ENCODE measurements around the gene TAAR1. TPM values are rescaled to one million over a fixed set of nuclear protein-coding genes. Genes with fewer than 3 reads are reported as not detected.

TAAR1 gene
- total RNA-seq, 1 donor from 2014 or later: not detected

Other genes with a start within 250 kb of the TAAR1 start
- 33.5 TPM for gene STX7, start 146.1 kb downstream of the TAAR1 start, total RNA-seq (ENCODE audit: insufficient read depth, low replicate concordance)
- not detected for gene TAAR9, start 120.9 kb downstream of the TAAR1 start, total RNA-seq (ENCODE audit: insufficient read depth, low replicate concordance)
- gene TAAR8, start 106.5 kb downstream of the TAAR1 start, total RNA-seq (ENCODE audit: insufficient read depth, low replicate concordance): not detected
- gene TAAR6, start 88.9 kb downstream of the TAAR1 start, total RNA-seq (ENCODE audit: insufficient read depth, low replicate concordance): not detected
- gene TAAR5, start 69.4 kb downstream of the TAAR1 start, total RNA-seq (ENCODE audit: insufficient read depth, low replicate concordance): not detected
- gene TAAR2, start 34.9 kb downstream of the TAAR1 start, total RNA-seq (ENCODE audit: insufficient read depth, low replicate concordance): 2.4 TPM
- 1.4 TPM for gene VNN1, start 54.9 kb upstream of the TAAR1 start, total RNA-seq (ENCODE audit: insufficient read depth, low replicate concordance)
- gene VNN2, start 98.7 kb upstream of the TAAR1 start, total RNA-seq (ENCODE audit: insufficient read depth, low replicate concordance): 3.1 TPM
- 4.1 TPM for gene SLC18B1, start 139.5 kb upstream of the TAAR1 start, total RNA-seq (ENCODE audit: insufficient read depth, low replicate concordance)
- 873 TPM for gene RPS12, start 155.4 kb upstream of the TAAR1 start, total RNA-seq (ENCODE audit: insufficient read depth, low replicate concordance)

Data from umbilical cord (tissue), 1 donor.